GM18498 (cell line): ENCODE data around the gene EIF3L.

Experiments
- ATAC-seq: cut with Tn5 transposase; IDR thresholded peaks from one replicate; pipeline ENCODE4 v1.9.1; 2021; ENCODE audit warnings: mild to moderate bottlenecking, moderate library complexity; ENCODE audit not compliant: unreplicated experiment

EIF3L gene

GRCh38 chr22:37925767-37926166, 76.5 kb downstream of the EIF3L start:
- no peak for ATAC-seq

GRCh38 chr22:37926358-37926757, 77.1 kb downstream of the EIF3L start:
- no peak for ATAC-seq

- no peak for ATAC-seq
Observed at GRCh38 chr22:37926771-37927636, 77.8 kb downstream of the EIF3L start.

- ATAC-seq = no peak
Observed at GRCh38 chr22:37927637-37927936, 78.4 kb downstream of the EIF3L start.

GRCh38 chr22:37929390-37929789, 80.2 kb downstream of the EIF3L start:
- ATAC-seq = no peak

- no peak for ATAC-seq
Observed at GRCh38 chr22:37930270-37930951, 81.2 kb downstream of the EIF3L start.

GRCh38 chr22:37930952-37931440, 81.8 kb downstream of the EIF3L start:
- ATAC-seq = no peak

- ATAC-seq = no peak
Observed at GRCh38 chr22:37931893-37932389, 82.7 kb downstream of the EIF3L start.

- no peak for ATAC-seq
Observed at GRCh38 chr22:37932401-37932800, 83.2 kb downstream of the EIF3L start.

- ATAC-seq = no peak
Observed at GRCh38 chr22:37932821-37933578, 83.8 kb downstream of the EIF3L start.

GRCh38 chr22:37933711-37934376, 84.6 kb downstream of the EIF3L start:
- peak; percentile 87 for ATAC-seq
